GM12878 (cell line): ENCODE results near the gene OLA1. TPM values are rescaled to one million over a fixed set of nuclear protein-coding genes. Genes with fewer than 3 reads are reported as not detected.

Source experiments
- ATAC-seq: fragments of 200-7000 bp; cut with Tn5 transposase; 3 replicates; pipeline ENCODE4 v1.9.1; 2020; ENCODE audit warnings: mild to moderate bottlenecking, moderate library complexity
- BruUV-seq: library from RNA; stranded (reverse); fragments of 400-500 nt; replicated peaks from 2 replicates; lab custom pipeline; 2021; lab: Mats Ljungman, UMichigan
- CTCF ChIA-PET: fragments of 300-600 bp; sonication (Branson Sonifier 250); formaldehyde crosslinking; extraction: SDS; loops from one replicate; lab custom pipeline; 2021; ENCODE audit warnings: inconsistent platforms; lab: Yijun Ruan, JAX
- POLR2A ChIA-PET: fragments of 350-600 bp; formaldehyde crosslinking; extraction: SDS; loops from one replicate; lab custom pipeline; 2021; ENCODE audit warnings: inconsistent platforms; lab: Charles Lee
- RAD21 ChIA-PET: fragments of 300-600 bp; sonication (Branson Sonifier 250); formaldehyde crosslinking; loops from one replicate; lab custom pipeline; 2023; ENCODE audit warnings: antibody characterized with exemption; ENCODE audit not compliant: unreplicated experiment; lab: Charles Lee
- SMC1A ChIA-PET: fragments of 300-600 bp; sonication (Branson Sonifier 250); formaldehyde crosslinking; loops from one replicate; lab custom pipeline; 2023; ENCODE audit not compliant: unreplicated experiment, uncharacterized antibody; lab: Charles Lee
- DNase-seq: peaks from one replicate; pipeline ENCODE4 v3.0.0-alpha.2; 2011; ENCODE audit warnings: low read depth, low spot score
- FAIRE-seq: peaks from 3 replicates; lab custom pipeline; 2011; peaks lifted over from hg19 to GRCh38; lab: Jason Lieb, UNC
- H2AFZ ChIP-seq: 2 replicates; pipeline ENCODE4 v1.6.0; 2011; ENCODE audit warnings: low read depth, low read length, control low read depth; ENCODE audit not compliant: control insufficient read depth
- H3K27ac ChIP-seq: 2 replicates; pipeline ENCODE4 v1.5.1; 2011; ENCODE audit warnings: control low read depth; ENCODE audit not compliant: control insufficient read depth, insufficient read depth
- H3K27me3 ChIP-seq, 2 experiments: replicated peaks in 1 of 2; 2 replicates each; pipeline versions ENCODE4 v1.6.0 to v1.6.1; 2011; ENCODE audit warnings: low read length in 1 of 2; ENCODE audit not compliant: control insufficient read depth in 2 of 2, insufficient read depth in 2 of 2
- H3K36me3 ChIP-seq, 2 experiments: 2 replicates each; pipeline ENCODE4 v1.5.1; 2011; ENCODE audit warnings: low read length in 1 of 2; ENCODE audit not compliant: control insufficient read depth in 2 of 2, insufficient read depth in 2 of 2
- H3K4me1 ChIP-seq: 2 replicates; pipeline ENCODE4 v1.6.1; 2011; ENCODE audit warnings: mild to moderate bottlenecking, low read length, moderate library complexity, mixed read lengths; ENCODE audit not compliant: control insufficient read depth, insufficient read depth
- H3K4me2 ChIP-seq: 2 replicates; pipeline ENCODE4 v1.6.0; 2011; ENCODE audit warnings: control low read depth; ENCODE audit not compliant: control insufficient read depth, insufficient read depth
- H3K4me3 ChIP-seq: fragments of 200-600 bp; sonication (generic); 2 replicates; pipeline ENCODE4 v1.5.1; 2016
- H3K79me2 ChIP-seq: 2 replicates; pipeline ENCODE4 v1.6.0; 2011; ENCODE audit warnings: low read length; ENCODE audit not compliant: control insufficient read depth, insufficient read depth
- H3K9ac ChIP-seq: 2 replicates; pipeline ENCODE4 v1.8.0; 2011; ENCODE audit warnings: low read length, control low read depth, mixed read lengths; ENCODE audit not compliant: control insufficient read depth, insufficient read depth
- H3K9me3 ChIP-seq: replicated peaks from 3 replicates; pipeline ENCODE4 v1.5.1; 2011; ENCODE audit warnings: mild to moderate bottlenecking, low read length; ENCODE audit not compliant: control insufficient read depth, insufficient read depth
- H4K20me1 ChIP-seq: 2 replicates; pipeline ENCODE4 v1.6.0; 2011; ENCODE audit not compliant: control insufficient read depth, insufficient read depth
- CHD1 ChIP-seq: IDR thresholded peaks from 2 replicates; pipeline ENCODE4 v1.6.1; 2012; ENCODE audit warnings: low read depth, low read length, improper control_type of control experiment
- EED ChIP-seq: sonication (generic); IDR thresholded peaks from 2 replicates; pipeline ENCODE4 v1.6.1; 2016; ENCODE audit warnings: antibody characterized with exemption, low read depth
- ESRRA ChIP-seq: IDR thresholded peaks from 2 replicates; pipeline ENCODE4 v1.6.1; 2012; ENCODE audit warnings: mild to moderate bottlenecking, low read length, improper control_type of control experiment
- MEF2A ChIP-seq: IDR thresholded peaks from 2 replicates; pipeline ENCODE4 v1.6.1; 2011; ENCODE audit warnings: low read depth, mild to moderate bottlenecking, low read length, moderate library complexity; ENCODE audit not compliant: insufficient read depth
- NFYA ChIP-seq: IDR thresholded peaks from 2 replicates; pipeline ENCODE4 v1.6.1; 2011; ENCODE audit warnings: low read depth, mild to moderate bottlenecking, low read length, improper control_type of control experiment, borderline replicate concordance
- POLR2AphosphoS5 ChIP-seq: IDR thresholded peaks from 2 replicates; pipeline ENCODE4 v1.6.1; 2011; ENCODE audit warnings: mild to moderate bottlenecking, low read length, inconsistent platforms
- RAD21 ChIP-seq: IDR thresholded peaks from 2 replicates; pipeline ENCODE4 v1.6.1; 2011; ENCODE audit warnings: mild to moderate bottlenecking, low read depth, low read length, moderate library complexity; ENCODE audit not compliant: insufficient read depth
- RUNX3 ChIP-seq: IDR thresholded peaks from 2 replicates; pipeline ENCODE4 v1.6.1; 2012; ENCODE audit warnings: low read length, inconsistent platforms
- SMAD1 ChIP-seq: fragments of 450-650 bp; IDR thresholded peaks from 2 replicates; pipeline ENCODE4 v1.6.1; 2018; ENCODE audit warnings: mild to moderate bottlenecking, low read depth; ENCODE audit not compliant: partially characterized antibody
- SP1 ChIP-seq: IDR thresholded peaks from one replicate; pipeline ENCODE4 v1.6.1; 2011; ENCODE audit warnings: low read depth, low read length
- STAT1 ChIP-seq: fragments of 450-650 bp; conservative IDR thresholded peaks from 2 replicates; pipeline ENCODE4 v1.6.1; 2014; ENCODE audit warnings: antibody characterized with exemption, mild to moderate bottlenecking
- STAT3 ChIP-seq: IDR thresholded peaks from 2 replicates; pipeline ENCODE4 v1.6.1; 2011; ENCODE audit warnings: low read depth, low read length, improper control_type of control experiment
- ZBED1 ChIP-seq: IDR thresholded peaks from 2 replicates; pipeline ENCODE4 v1.6.1; 2016; ENCODE audit warnings: borderline replicate concordance
- ZNF24 ChIP-seq: fragments of 450-650 bp; IDR thresholded peaks from 2 replicates; pipeline ENCODE4 v1.6.1; 2017; ENCODE audit warnings: antibody characterized with exemption, mild to moderate bottlenecking
- ZZZ3 ChIP-seq: IDR thresholded peaks from 2 replicates; pipeline ENCODE4 v1.6.1; 2011; ENCODE audit warnings: low read depth; ENCODE audit not compliant: control insufficient read depth, insufficient read length
- WGBS: methylation state at CpG from one replicate; pipeline ENCODE4 v1.1.6; 2016; ENCODE audit warnings: low lambda C conversion rate; ENCODE audit not compliant: insufficient replicate concordance, insufficient coverage; ENCODE audit errors: missing lambda C conversion rate; 5-methylcytosine and 5-hydroxymethylcytosine counted together
- in situ Hi-C: fragments of 300-500 bp; cut with MboI; formaldehyde crosslinking; loops from 9 replicates; pipeline ENCODE4 v1.14.3; 2018; ENCODE audit warnings: mixed read lengths
- intact Hi-C: fragments of 100-400 bp; cut with micrococcal nuclease; formaldehyde crosslinking; loops from one replicate; pipeline ENCODE4 v1.14.2; 2022; ENCODE audit not compliant: unreplicated experiment
- polyA plus RNA-seq, 11 experiments: library from polyadenylated mRNA; depleted of rRNA in 4 of 11; unstranded in 6 of 11; stranded (reverse) in 5 of 11; fragments of >200 nt; fragmentation: Nextera tagmentation in 4 of 11; fragmentation: Illumina TruSeq in 1 of 11; extraction: Ambion mirVana in 4 of 11; extraction: Trizol in 1 of 11; gene quantifications; 1 replicate in 1 of 11; 2 replicates in 10 of 11; pipeline versions ENCODE4 v1.2.1 to v1.2.3, GENCODE V29; 2011 to 2016; ENCODE audit warnings: inconsistent platforms in 2 of 11, missing spikeins in 2 of 11, low read depth in 1 of 11
- total RNA-seq, 4 experiments: library from RNA; depleted of rRNA in 3 of 4; stranded (reverse); fragments of >200 nt in 3 of 4; fragmentation: Illumina TruSeq in 1 of 4; extraction: Trizol in 1 of 4; gene quantifications; 2 replicates each; pipeline versions ENCODE4 v1.2.1 to v1.2.3, GENCODE V29; 2013 to 2021
- TF ChIP-seq, protein P1 (sequence below): fragments of 450-650 bp; IDR thresholded peaks from 2 replicates; pipeline ENCODE4 v1.6.1; 2017; ENCODE audit warnings: mild to moderate bottlenecking, moderate library complexity
- TF ChIP-seq, protein P2 (sequence below): fragments of 450-650 bp; conservative IDR thresholded peaks from 2 replicates; pipeline ENCODE4 v1.6.1; 2017; ENCODE audit warnings: mild to moderate bottlenecking, moderate library complexity
- TF ChIP-seq, protein P3 (sequence below): IDR thresholded peaks from 2 replicates; pipeline ENCODE4 v1.6.1; 2012; ENCODE audit warnings: low read length, inconsistent platforms

Gene OLA1
- total and polyA plus RNA-seq, 10 of the 15 experiments (the other 5 are each of a cell fraction or from before 2014, with no cell fraction given): 107 to 238 (median 142) TPM

- no peak for TF ChIP-seq ESRRA
Measured at GRCh38 chr2:174292908-174293307, 44.6 kb upstream of the OLA1 start (continued).

DNA sequence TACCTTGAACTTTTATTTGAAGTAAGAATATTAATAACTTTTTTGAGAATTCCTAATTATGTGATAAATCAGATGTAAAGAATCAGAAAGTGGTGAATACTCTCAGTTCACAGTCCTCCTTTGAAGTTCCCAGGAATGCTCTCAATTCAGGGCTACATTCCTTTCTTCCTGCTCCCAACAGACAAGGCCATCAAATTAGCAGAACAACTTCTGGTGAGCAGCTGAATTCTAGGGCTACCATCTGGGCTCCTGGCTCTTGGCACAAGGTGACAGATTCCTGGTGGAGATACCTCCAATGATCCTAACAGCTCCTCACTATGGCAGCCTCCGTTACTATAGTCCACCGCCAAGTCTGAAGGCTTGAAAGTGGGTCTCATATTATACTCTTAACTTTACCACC lies 37.8 kb upstream of the OLA1 start:
- ChIA-PET RAD21 (no interaction called here), SMC1A (no interaction called here), CTCF (no interaction called here), POLR2A (no interaction called here)
- Histone ChIP-seq H3K27me3 (no peaks in the 10 kb centered on the region), H3K9ac (no peak overlapping the region), H3K27ac (no peak overlapping the region), H3K4me1 (no peaks in the 10 kb centered on the region), H3K36me3 (no peaks in the 10 kb centered on the region), H3K9me3 (no peaks in the 10 kb centered on the region), H2AFZ (no peak overlapping the region), H3K4me3 (no peak overlapping the region), H3K79me2 (no peaks in the 10 kb centered on the region), H4K20me1 (no peaks in the 10 kb centered on the region), H3K4me2 (no peak overlapping the region)
- BruUV-seq: no TSS peak
- TF ChIP-seq SMAD1 (no peak), EED (no peak), RAD21 (no peak), POLR2AphosphoS5 (no peak), NFYA (no peak), ZNF24 (no peak), STAT1 (no peak), ZZZ3 (no peak), RUNX3 (no peak), ZBED1 (no peak), MEF2A (no peak), CHD1 (no peak), STAT3 (no peak), SP1 (no peak)
- TF ChIP-seq, protein P1, sequence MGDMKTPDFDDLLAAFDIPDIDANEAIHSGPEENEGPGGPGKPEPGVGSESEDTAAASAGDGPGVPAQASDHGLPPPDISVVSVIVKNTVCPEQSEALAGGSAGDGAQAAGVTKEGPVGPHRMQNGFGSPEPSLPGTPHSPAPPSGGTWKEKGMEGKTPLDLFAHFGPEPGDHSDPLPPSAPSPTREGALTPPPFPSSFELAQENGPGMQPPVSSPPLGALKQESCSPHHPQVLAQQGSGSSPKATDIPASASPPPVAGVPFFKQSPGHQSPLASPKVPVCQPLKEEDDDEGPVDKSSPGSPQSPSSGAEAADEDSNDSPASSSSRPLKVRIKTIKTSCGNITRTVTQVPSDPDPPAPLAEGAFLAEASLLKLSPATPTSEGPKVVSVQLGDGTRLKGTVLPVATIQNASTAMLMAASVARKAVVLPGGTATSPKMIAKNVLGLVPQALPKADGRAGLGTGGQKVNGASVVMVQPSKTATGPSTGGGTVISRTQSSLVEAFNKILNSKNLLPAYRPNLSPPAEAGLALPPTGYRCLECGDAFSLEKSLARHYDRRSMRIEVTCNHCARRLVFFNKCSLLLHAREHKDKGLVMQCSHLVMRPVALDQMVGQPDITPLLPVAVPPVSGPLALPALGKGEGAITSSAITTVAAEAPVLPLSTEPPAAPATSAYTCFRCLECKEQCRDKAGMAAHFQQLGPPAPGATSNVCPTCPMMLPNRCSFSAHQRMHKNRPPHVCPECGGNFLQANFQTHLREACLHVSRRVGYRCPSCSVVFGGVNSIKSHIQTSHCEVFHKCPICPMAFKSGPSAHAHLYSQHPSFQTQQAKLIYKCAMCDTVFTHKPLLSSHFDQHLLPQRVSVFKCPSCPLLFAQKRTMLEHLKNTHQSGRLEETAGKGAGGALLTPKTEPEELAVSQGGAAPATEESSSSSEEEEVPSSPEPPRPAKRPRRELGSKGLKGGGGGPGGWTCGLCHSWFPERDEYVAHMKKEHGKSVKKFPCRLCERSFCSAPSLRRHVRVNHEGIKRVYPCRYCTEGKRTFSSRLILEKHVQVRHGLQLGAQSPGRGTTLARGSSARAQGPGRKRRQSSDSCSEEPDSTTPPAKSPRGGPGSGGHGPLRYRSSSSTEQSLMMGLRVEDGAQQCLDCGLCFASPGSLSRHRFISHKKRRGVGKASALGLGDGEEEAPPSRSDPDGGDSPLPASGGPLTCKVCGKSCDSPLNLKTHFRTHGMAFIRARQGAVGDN: no peak
- TF ChIP-seq, protein P2, sequence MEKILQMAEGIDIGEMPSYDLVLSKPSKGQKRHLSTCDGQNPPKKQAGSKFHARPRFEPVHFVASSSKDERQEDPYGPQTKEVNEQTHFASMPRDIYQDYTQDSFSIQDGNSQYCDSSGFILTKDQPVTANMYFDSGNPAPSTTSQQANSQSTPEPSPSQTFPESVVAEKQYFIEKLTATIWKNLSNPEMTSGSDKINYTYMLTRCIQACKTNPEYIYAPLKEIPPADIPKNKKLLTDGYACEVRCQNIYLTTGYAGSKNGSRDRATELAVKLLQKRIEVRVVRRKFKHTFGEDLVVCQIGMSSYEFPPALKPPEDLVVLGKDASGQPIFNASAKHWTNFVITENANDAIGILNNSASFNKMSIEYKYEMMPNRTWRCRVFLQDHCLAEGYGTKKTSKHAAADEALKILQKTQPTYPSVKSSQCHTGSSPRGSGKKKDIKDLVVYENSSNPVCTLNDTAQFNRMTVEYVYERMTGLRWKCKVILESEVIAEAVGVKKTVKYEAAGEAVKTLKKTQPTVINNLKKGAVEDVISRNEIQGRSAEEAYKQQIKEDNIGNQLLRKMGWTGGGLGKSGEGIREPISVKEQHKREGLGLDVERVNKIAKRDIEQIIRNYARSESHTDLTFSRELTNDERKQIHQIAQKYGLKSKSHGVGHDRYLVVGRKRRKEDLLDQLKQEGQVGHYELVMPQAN: no peak
- TF ChIP-seq, protein P3, sequence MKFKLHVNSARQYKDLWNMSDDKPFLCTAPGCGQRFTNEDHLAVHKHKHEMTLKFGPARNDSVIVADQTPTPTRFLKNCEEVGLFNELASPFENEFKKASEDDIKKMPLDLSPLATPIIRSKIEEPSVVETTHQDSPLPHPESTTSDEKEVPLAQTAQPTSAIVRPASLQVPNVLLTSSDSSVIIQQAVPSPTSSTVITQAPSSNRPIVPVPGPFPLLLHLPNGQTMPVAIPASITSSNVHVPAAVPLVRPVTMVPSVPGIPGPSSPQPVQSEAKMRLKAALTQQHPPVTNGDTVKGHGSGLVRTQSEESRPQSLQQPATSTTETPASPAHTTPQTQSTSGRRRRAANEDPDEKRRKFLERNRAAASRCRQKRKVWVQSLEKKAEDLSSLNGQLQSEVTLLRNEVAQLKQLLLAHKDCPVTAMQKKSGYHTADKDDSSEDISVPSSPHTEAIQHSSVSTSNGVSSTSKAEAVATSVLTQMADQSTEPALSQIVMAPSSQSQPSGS: no peak
- ATAC-seq (no peak), FAIRE-seq (no peak), DNase-seq (no peak)
- WGBS: 60% methylated on average over 2 of the region's 2 CpGs
- intact Hi-C loops (no loop called here), in situ Hi-C loops (no loop called here)
